GM21526 (cell line): ENCODE results near the gene TAS2R14.

ENCODE experiments used
- ATAC-seq: cut with Tn5 transposase; IDR thresholded peaks from one replicate; pipeline ENCODE4 v1.9.1; 2021; ENCODE audit warnings: moderate library complexity; ENCODE audit not compliant: unreplicated experiment, low FRiP score

Gene TAS2R14

GRCh38 chr12:10910380-10910779 lies 28.7 kb downstream of the TAS2R14 start:
- no peak for ATAC-seq

DNA sequence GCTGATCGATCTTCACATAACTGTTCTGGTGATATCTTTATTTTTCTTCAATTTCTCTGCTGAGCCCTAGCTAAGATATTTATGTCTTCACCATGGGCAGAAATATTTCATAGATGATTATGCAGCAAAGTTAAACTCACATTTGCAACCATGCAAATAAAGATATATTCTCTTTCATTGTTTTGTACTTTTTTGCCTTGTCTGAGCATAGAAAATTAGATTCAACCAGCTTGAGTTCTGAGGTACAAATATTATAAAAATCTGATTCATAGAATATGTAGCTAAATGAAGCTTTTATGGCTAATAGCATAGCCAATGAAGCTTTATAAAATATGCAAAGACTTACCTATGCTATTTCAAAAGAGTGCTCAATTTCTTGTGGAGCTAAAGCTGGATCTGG lies 29.6 kb downstream of the TAS2R14 start, which contains the start of gene TAS2R13:
TAS2R13 (minus strand) TSS at position 101 of the 400 bp plus-strand sequence. CDS start 264 bp downstream, outside the sequence.
- ATAC-seq: no peak

GRCh38 chr12:10904686-10905085 lies 34.4 kb downstream of the TAS2R14 start:
- ATAC-seq: no peak

- no peak for ATAC-seq
Measured at GRCh38 chr12:10901427-10901826, 37.6 kb downstream of the TAS2R14 start.

- no peak for ATAC-seq
Measured at GRCh38 chr12:10900972-10901371, 38.1 kb downstream of the TAS2R14 start.

- ATAC-seq: no peak
Measured at GRCh38 chr12:10900530-10900929, 38.5 kb downstream of the TAS2R14 start.

- ATAC-seq: no peak
Measured at GRCh38 chr12:10896854-10897253, 42.2 kb downstream of the TAS2R14 start.

GRCh38 chr12:10891937-10892336 lies 47.1 kb downstream of the TAS2R14 start:
- no peak for ATAC-seq

DNA sequence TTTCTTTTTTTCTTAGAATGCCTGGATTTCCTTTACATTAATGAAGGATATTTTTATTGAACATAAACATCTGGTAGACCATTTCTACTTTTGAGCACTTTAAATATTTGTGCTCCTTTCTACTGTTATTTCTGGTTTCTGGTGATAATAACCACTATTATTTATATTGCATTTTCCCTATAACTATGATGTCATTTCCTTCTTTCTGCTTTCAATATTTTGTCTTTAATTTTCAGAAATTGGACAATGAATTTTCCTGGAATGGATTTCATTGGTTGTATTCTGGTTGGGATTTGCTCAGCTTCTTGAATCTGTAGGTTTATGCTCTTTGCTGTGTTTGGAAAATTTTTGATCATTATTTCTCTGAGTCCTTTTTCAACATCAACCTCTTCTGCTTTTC lies 49.8 kb downstream of the TAS2R14 start:
- no peak for ATAC-seq
